ENCODE data around the gene FOXP1. TPM values are rescaled to one million over a fixed set of nuclear protein-coding genes. Genes with fewer than 3 reads are reported as not detected.

FOXP1 gene
- total RNA-seq, 1 donor from 2014 or later: 113 TPM

GRCh38 chr3:71078723-71079525 lies 504.6 kb downstream of the FOXP1 start:
- no peak for DNase-seq (ENCODE audit: extremely low spot score, unreplicated experiment)
- Mint-ChIP-seq H3K27ac (no peak overlapping the region), H3K27me3 (no peaks in the 10 kb centered on the region), H3K4me1 (ENCODE audit: unreplicated experiment) (peaks cover 21% of the 10 kb centered on the region), H3K4me3 (no peak overlapping the region), H3K36me3 (peaks cover 18% of the 10 kb centered on the region), H3K9me3 (no peaks in the 10 kb centered on the region)
- TF ChIP-seq CTCF (conservative IDR thresholded peaks at IDR 0.05): no peak

GRCh38 chr3:71078199-71078598 lies 505.3 kb downstream of the FOXP1 start:
- Mint-ChIP-seq H3K4me3 (no peak overlapping the region), H3K27me3 (no peaks in the 10 kb centered on the region), H3K27ac (peak overlapping the region; percentile 40), H3K9me3 (no peaks in the 10 kb centered on the region), H3K36me3 (peaks cover 14% of the 10 kb centered on the region), H3K4me1 (ENCODE audit: unreplicated experiment) (peaks cover 29% of the 10 kb centered on the region)
- no peak for DNase-seq (ENCODE audit: extremely low spot score, unreplicated experiment)
- TF ChIP-seq CTCF (conservative IDR thresholded peaks at IDR 0.05): no peak

- Mint-ChIP-seq H3K4me3 (no peak overlapping the region), H3K36me3 (peaks cover 12% of the 10 kb centered on the region), H3K4me1 (ENCODE audit: unreplicated experiment) (peaks cover 36% of the 10 kb centered on the region), H3K9me3 (no peaks in the 10 kb centered on the region), H3K27ac (no peak overlapping the region), H3K27me3 (no peaks in the 10 kb centered on the region)
- no peak for TF ChIP-seq CTCF (conservative IDR thresholded peaks at IDR 0.05)
- DNase-seq (ENCODE audit: extremely low spot score, unreplicated experiment): no peak
Observed at GRCh38 chr3:71077070-71077469, 506.5 kb downstream of the FOXP1 start.

GRCh38 chr3:71076361-71077002 lies 507.0 kb downstream of the FOXP1 start:
- H3K9me3 Mint-ChIP-seq: no peaks in the 10 kb centered on the region
- peaks cover 37% of the 10 kb centered on the region for H3K4me1 Mint-ChIP-seq (ENCODE audit: unreplicated experiment)
- peak overlapping the region; percentile 6 for H3K27ac Mint-ChIP-seq
- DNase-seq (ENCODE audit: extremely low spot score, unreplicated experiment): no peak
- TF ChIP-seq CTCF (conservative IDR thresholded peaks at IDR 0.05): no peak
- no peak overlapping the region for H3K4me3 Mint-ChIP-seq
- peaks cover 12% of the 10 kb centered on the region for H3K36me3 Mint-ChIP-seq
- H3K27me3 Mint-ChIP-seq: no peaks in the 10 kb centered on the region

- TF ChIP-seq CTCF (conservative IDR thresholded peaks at IDR 0.05): no peak
- Mint-ChIP-seq H3K9me3 (no peaks in the 10 kb centered on the region), H3K27ac (no peak overlapping the region), H3K4me1 (ENCODE audit: unreplicated experiment) (peaks cover 47% of the 10 kb centered on the region), H3K27me3 (no peaks in the 10 kb centered on the region), H3K36me3 (peaks cover 15% of the 10 kb centered on the region), H3K4me3 (no peak overlapping the region)
- no peak for DNase-seq (ENCODE audit: extremely low spot score, unreplicated experiment)
Observed at GRCh38 chr3:71075494-71075893, 508.0 kb downstream of the FOXP1 start.

All from type B pancreatic cell (in vitro differentiated cells).